GM10266 (cell line): ENCODE results near the gene ZNF280B.
"Not testable (repeated sequence)": the region's sequence is repeated elsewhere in the genome, so short reads cannot be mapped to it uniquely, and the experiment has no call there.

Experiments
- DNase-seq: peaks from one replicate; pipeline ENCODE4 v3.0.0; 2012; ENCODE audit errors: extremely low spot score
- CTCF ChIP-seq: IDR thresholded peaks from 2 replicates; pipeline ENCODE4 v1.5.1; 2012; ENCODE audit warnings: mild to moderate bottlenecking, low read depth; ENCODE audit not compliant: control insufficient read depth, insufficient read depth; ENCODE audit errors: missing control alignments

Gene ZNF280B

GRCh38 chr22:22452211-22452610, 56.3 kb downstream of the ZNF280B start:
- TF ChIP-seq CTCF: no peak
- DNase-seq: no peak

GRCh38 chr22:22450343-22450839, 58.2 kb downstream of the ZNF280B start:
- peak; percentile 80 for DNase-seq
- no peak for TF ChIP-seq CTCF

- no peak for TF ChIP-seq CTCF
- no peak for DNase-seq
Observed at GRCh38 chr22:22449819-22450218, 58.7 kb downstream of the ZNF280B start.

GRCh38 chr22:22446517-22446916, 62.0 kb downstream of the ZNF280B start:
- no peak for TF ChIP-seq CTCF
- no peak for DNase-seq

GRCh38 chr22:22444007-22444589, 64.4 kb downstream of the ZNF280B start:
- DNase-seq: not testable (repeated sequence)

GRCh38 chr22:22442928-22443709, 65.4 kb downstream of the ZNF280B start:
- DNase-seq: no peak
- TF ChIP-seq CTCF: no peak

- DNase-seq: not testable (repeated sequence)
Observed at GRCh38 chr22:22441626-22442025, 66.9 kb downstream of the ZNF280B start.

- TF ChIP-seq CTCF: no peak
Observed at GRCh38 chr22:22440188-22440587, 68.4 kb downstream of the ZNF280B start.

More at GRCh38 chr22:22440188-22440587, 68.4 kb downstream of the ZNF280B start:
- no peak for DNase-seq
